Smooth muscle cell (in vitro differentiated cells): ENCODE measurements around the gene RIMS3. TPM values are rescaled to one million over a fixed set of nuclear protein-coding genes. Genes with fewer than 3 reads are reported as not detected.
"Not testable (repeated sequence)": the region's sequence is repeated elsewhere in the genome, so short reads cannot be mapped to it uniquely, and the experiment has no call there.

Source experiments
- DNase-seq: peaks from one replicate; lab custom pipeline; 2025; ENCODE audit not compliant: unreplicated experiment; lab: John Stamatoyannopoulos, UW
- H2AFZ ChIP-seq: fragments of 200-600 bp; sonication (generic); 2 replicates; pipeline ENCODE4 v1.6.0; 2016; ENCODE audit warnings: antibody characterized with exemption, low read depth, mild to moderate bottlenecking
- H3F3A ChIP-seq: fragments of 200-600 bp; sonication (generic); 2 replicates; pipeline ENCODE4 v1.6.0; 2017; ENCODE audit warnings: antibody characterized with exemption, low read depth
- H3K27ac ChIP-seq: fragments of 200-600 bp; sonication (generic); 2 replicates; pipeline ENCODE4 v1.5.1; 2016; ENCODE audit warnings: low read depth, mild to moderate bottlenecking
- H3K27me3 ChIP-seq: fragments of 200-600 bp; sonication (generic); 2 replicates; pipeline ENCODE4 v1.6.1; 2016; ENCODE audit warnings: low read depth, mild to moderate bottlenecking
- H3K36me3 ChIP-seq: fragments of 200-600 bp; sonication (generic); 2 replicates; pipeline ENCODE4 v1.5.1; 2016; ENCODE audit warnings: low read depth
- H3K4me1 ChIP-seq: fragments of 200-600 bp; sonication (generic); 2 replicates; pipeline ENCODE4 v1.5.1; 2016; ENCODE audit warnings: low read depth
- H3K4me2 ChIP-seq: fragments of 200-600 bp; sonication (generic); 2 replicates; pipeline ENCODE4 v1.6.0; 2016; ENCODE audit warnings: mild to moderate bottlenecking
- H3K4me3 ChIP-seq: fragments of 200-600 bp; sonication (generic); 2 replicates; pipeline ENCODE4 v1.5.1; 2016; ENCODE audit warnings: mild to moderate bottlenecking
- H3K79me2 ChIP-seq: fragments of 200-600 bp; sonication (generic); 2 replicates; pipeline ENCODE4 v1.6.0; 2016; ENCODE audit warnings: low read depth, mild to moderate bottlenecking
- H3K9ac ChIP-seq: fragments of 200-600 bp; sonication (generic); 2 replicates; pipeline ENCODE4 v1.6.0; 2016; ENCODE audit warnings: low read depth
- H3K9me3 ChIP-seq: fragments of 200-600 bp; sonication (generic); replicated peaks from 2 replicates; pipeline ENCODE4 v1.5.1; 2016; ENCODE audit warnings: low read depth
- H4K20me1 ChIP-seq: fragments of 200-600 bp; sonication (generic); 2 replicates; pipeline ENCODE4 v1.6.0; 2016; ENCODE audit warnings: low read depth
- CTCF ChIP-seq: fragments of 200-600 bp; sonication (generic); IDR thresholded peaks from 2 replicates; pipeline ENCODE4 v1.5.1; 2017; ENCODE audit warnings: borderline replicate concordance, mild to moderate bottlenecking, antibody characterized with exemption; ENCODE audit not compliant: insufficient read depth, poor library complexity, severe bottlenecking
- WGBS: methylation state at CpG from one replicate; pipeline ENCODE4 v1.1.7; 2016; ENCODE audit warnings: low lambda C conversion rate; 5-methylcytosine and 5-hydroxymethylcytosine counted together
- polyA plus RNA-seq: library from polyadenylated mRNA; unstranded; fragments of >200 nt; fragmentation: Nextera tagmentation; extraction: Ambion mirVana; gene quantifications from 2 replicates; pipeline ENCODE4 v1.2.1, GENCODE V29; 2016
- total RNA-seq: library from RNA; depleted of rRNA; stranded (reverse); fragments of >200 nt; gene quantifications from 2 replicates; pipeline ENCODE4 v1.2.3, GENCODE V29; 2014

The RIMS3 gene
- total and polyA plus RNA-seq, 2 experiments from 2014 or later = 0.33 to 2.6 TPM

GRCh38 chr1:40704817-40705733 lies 39.6 kb upstream of the RIMS3 start:
- H3K9me3 ChIP-seq = no peaks in the 10 kb centered on the region
- no peaks in the 10 kb centered on the region for H3K36me3 ChIP-seq
- H3K4me2 ChIP-seq = no peak overlapping the region
- H2AFZ ChIP-seq = no peak overlapping the region
- H3K27ac ChIP-seq = no peak overlapping the region
- WGBS = 90% methylated on average over 3 of the region's 3 CpGs
- H3K4me1 ChIP-seq = peaks cover 15% of the 10 kb centered on the region
- H3K4me3 ChIP-seq = no peak overlapping the region
- H3K79me2 ChIP-seq = peaks cover 77% of the 10 kb centered on the region
- H3F3A ChIP-seq = no peaks in the 10 kb centered on the region
- no peaks in the 10 kb centered on the region for H3K27me3 ChIP-seq
- H4K20me1 ChIP-seq = peaks cover 42% of the 10 kb centered on the region
- no peak overlapping the region for H3K9ac ChIP-seq
- DNase-seq = no peak
- TF ChIP-seq CTCF = no peak

GRCh38 chr1:40703316-40703715 lies 37.8 kb upstream of the RIMS3 start:
- no peak for TF ChIP-seq CTCF
- Histone ChIP-seq H3K4me3 (no peak overlapping the region), H3K27ac (no peak overlapping the region), H3K4me1 (peaks cover 6% of the 10 kb centered on the region), H3K36me3 (no peaks in the 10 kb centered on the region), H4K20me1 (peaks cover 60% of the 10 kb centered on the region), H3K9me3 (no peaks in the 10 kb centered on the region), H3F3A (no peaks in the 10 kb centered on the region), H3K9ac (no peak overlapping the region), H3K4me2 (no peak overlapping the region), H3K27me3 (no peaks in the 10 kb centered on the region), H2AFZ (no peak overlapping the region), H3K79me2 (peaks cover 85% of the 10 kb centered on the region)
- 63% methylated on average over 3 of the region's 3 CpGs for WGBS
- no peak for DNase-seq

GRCh38 chr1:40702810-40703209 lies 37.3 kb upstream of the RIMS3 start:
- not testable (repeated sequence) for H3K4me2 ChIP-seq, H3K4me3 ChIP-seq, H3K36me3 ChIP-seq, H3K27ac ChIP-seq, H2AFZ ChIP-seq, H3F3A ChIP-seq, DNase-seq, H3K27me3 ChIP-seq, H3K4me1 ChIP-seq, H3K9me3 ChIP-seq, H3K9ac ChIP-seq
- WGBS = 88% methylated on average over 9 of the region's 9 CpGs
- Histone ChIP-seq H4K20me1 (peaks cover 64% of the 10 kb centered on the region), H3K79me2 (peaks cover 85% of the 10 kb centered on the region)

GRCh38 chr1:40701684-40702083 lies 36.2 kb upstream of the RIMS3 start:
- DNase-seq = no peak
- Histone ChIP-seq H3K9ac (no peak overlapping the region), H2AFZ (no peak overlapping the region), H3F3A (no peaks in the 10 kb centered on the region), H3K4me2 (no peak overlapping the region), H3K36me3 (no peaks in the 10 kb centered on the region), H3K79me2 (peaks cover 94% of the 10 kb centered on the region), H3K27ac (no peak overlapping the region), H3K27me3 (no peaks in the 10 kb centered on the region), H3K4me3 (no peak overlapping the region), H3K9me3 (no peaks in the 10 kb centered on the region), H3K4me1 (peaks cover 6% of the 10 kb centered on the region), H4K20me1 (peaks cover 75% of the 10 kb centered on the region)
- WGBS = 88% methylated on average over 3 of the region's 3 CpGs
- TF ChIP-seq CTCF = no peak
